A549 (cell line): ENCODE measurements around the gene GLIPR2. TPM values are rescaled to one million over a fixed set of nuclear protein-coding genes. Genes with fewer than 3 reads are reported as not detected.

Experiments
- ATAC-seq, 2 experiments: fragments of 200-7000 bp in 1 of 2; fragments of >200 bp in 1 of 2; cut with Nextera tagmentation in 1 of 2; cut with Tn5 transposase in 1 of 2; 3 replicates each; pipeline versions ENCODE4 v1.8.0 to v1.9.1; 2018 to 2020; ENCODE audit warnings: mild to moderate bottlenecking in 1 of 2, moderate library complexity in 1 of 2
- CTCF ChIA-PET: fragments of 300-600 bp; sonication (Branson Sonifier 250); formaldehyde crosslinking; extraction: SDS; loops from one replicate; lab custom pipeline; 2021; ENCODE audit warnings: antibody characterized with exemption, inconsistent platforms; lab: Yijun Ruan, JAX
- POLR2A ChIA-PET: fragments of 350-600 bp; formaldehyde crosslinking; extraction: SDS; loops from one replicate; lab custom pipeline; 2021; ENCODE audit warnings: antibody characterized with exemption, inconsistent platforms; lab: Yijun Ruan, JAX
- DNase-seq, 2 experiments: peaks; one replicate each; pipeline versions ENCODE4 v3.0.0 to v3.0.0-alpha.2; 2011 to 2016; ENCODE audit warnings: low read depth in 1 of 2, low spot score in 1 of 2
- FAIRE-seq: peaks from 2 replicates; lab custom pipeline; 2011; peaks lifted over from hg19 to GRCh38; lab: Jason Lieb, UNC
- H3K27ac ChIP-seq, 2 experiments: fragments of >200 bp; sonication (Bioruptor Twin); formaldehyde crosslinking; 3 replicates each; pipeline ENCODE4 v1.5.1; 2016 to 2017
- H3K4me1 ChIP-seq: fragments of >200 bp; sonication (Bioruptor Twin); formaldehyde crosslinking; 3 replicates; pipeline ENCODE4 v1.6.1; 2016
- H3K4me2 ChIP-seq: fragments of >200 bp; sonication (Bioruptor Twin); formaldehyde crosslinking; 3 replicates; pipeline ENCODE4 v1.6.1; 2016
- H3K4me3 ChIP-seq: fragments of >200 bp; sonication (Bioruptor Twin); formaldehyde crosslinking; 3 replicates; pipeline ENCODE4 v1.5.1; 2016
- H3K9me3 ChIP-seq: fragments of >200 bp; sonication (Bioruptor Twin); formaldehyde crosslinking; 3 replicates; pipeline ENCODE4 v1.6.1; 2016
- CBX2 ChIP-seq: fragments of 200-600 bp; sonication (generic); IDR thresholded peaks from 2 replicates; pipeline ENCODE4 v1.6.1; 2016; ENCODE audit warnings: low read depth, mild to moderate bottlenecking, borderline replicate concordance
- CBX8 ChIP-seq: fragments of 200-600 bp; sonication (generic); IDR thresholded peaks from 2 replicates; pipeline ENCODE4 v1.6.1; 2016
- CEBPB ChIP-seq, 2 experiments: fragments of >200 bp in 1 of 2; sonication (Bioruptor Twin) in 1 of 2; formaldehyde crosslinking in 1 of 2; IDR thresholded peaks; 2 replicates each; pipeline ENCODE4 v1.6.1; 2012 to 2016
- CHD4 ChIP-seq: fragments of 200-600 bp; sonication (generic); IDR thresholded peaks from 2 replicates; pipeline ENCODE4 v1.6.1; 2016; ENCODE audit warnings: antibody characterized with exemption, mild to moderate bottlenecking, borderline replicate concordance
- EHF ChIP-seq: fragments of 250-450 bp; sonication (Bioruptor Pico); IDR thresholded peaks from 2 replicates; pipeline ENCODE4 v1.5.0; 2020; ENCODE audit warnings: mild to moderate bottlenecking
- EP300 ChIP-seq, 2 experiments: fragments of >200 bp; sonication (Bioruptor Twin); formaldehyde crosslinking; IDR thresholded peaks; 2 replicates in 1 of 2; 3 replicates in 1 of 2; pipeline ENCODE4 v1.6.1; 2016 to 2017
- FOSB ChIP-seq: fragments of 250-450 bp; sonication (Bioruptor Pico); IDR thresholded peaks from 2 replicates; pipeline ENCODE4 v1.5.0; 2020; ENCODE audit warnings: mild to moderate bottlenecking, moderate library complexity
- FOSL2 ChIP-seq, 2 experiments: fragments of 450-650 bp in 1 of 2; fragments of >200 bp in 1 of 2; sonication (Bioruptor Twin) in 1 of 2; formaldehyde crosslinking; IDR thresholded peaks; 2 replicates each; pipeline versions ENCODE4 v1.5.0 to v1.6.1; 2016 to 2020; ENCODE audit warnings: mild to moderate bottlenecking in 1 of 2, moderate library complexity in 1 of 2
- GATA3 ChIP-seq: IDR thresholded peaks from 2 replicates; pipeline ENCODE4 v1.6.1; 2012; ENCODE audit warnings: borderline replicate concordance
- HDAC2 ChIP-seq: fragments of 200-600 bp; sonication (generic); IDR thresholded peaks from 2 replicates; pipeline ENCODE4 v1.6.1; 2016
- HEYL ChIP-seq: fragments of 250-450 bp; sonication (Bioruptor Pico); IDR thresholded peaks from 2 replicates; pipeline ENCODE4 v1.8.0; 2021; ENCODE audit warnings: mild to moderate bottlenecking, moderate library complexity
- HOXA7 ChIP-seq: fragments of 250-450 bp; sonication (Bioruptor Pico); IDR thresholded peaks from 2 replicates; pipeline ENCODE4 v1.5.0; 2020; ENCODE audit warnings: mild to moderate bottlenecking, moderate library complexity
- JUNB ChIP-seq: fragments of >200 bp; sonication (Bioruptor Twin); formaldehyde crosslinking; IDR thresholded peaks from 2 replicates; pipeline ENCODE4 v1.6.1; 2016
- MAFK ChIP-seq: fragments of 450-650 bp; IDR thresholded peaks from 2 replicates; pipeline ENCODE4 v1.6.1; 2014; ENCODE audit not compliant: partially characterized antibody
- MAZ ChIP-seq: fragments of 150-350 bp; IDR thresholded peaks from 2 replicates; pipeline ENCODE4 v1.6.1; 2014; ENCODE audit warnings: antibody characterized with exemption, low read depth, low read length, borderline replicate concordance
- NPAS2 ChIP-seq: fragments of 250-450 bp; sonication (Bioruptor Pico); IDR thresholded peaks from 2 replicates; pipeline ENCODE4 v1.8.0; 2022; ENCODE audit warnings: mild to moderate bottlenecking, moderate library complexity, borderline replicate concordance
- RAD21 ChIP-seq, 2 experiments: fragments of >200 bp in 1 of 2; sonication (Bioruptor Twin) in 1 of 2; formaldehyde crosslinking in 1 of 2; IDR thresholded peaks in 1 of 2; conservative IDR thresholded peaks in 1 of 2; 2 replicates in 1 of 2; 3 replicates in 1 of 2; pipeline ENCODE4 v1.6.1; 2012 to 2018; ENCODE audit warnings: inconsistent platforms in 1 of 2
- SREBF2 ChIP-seq: fragments of 450-650 bp; IDR thresholded peaks from 2 replicates; pipeline ENCODE4 v1.6.1; 2014; ENCODE audit warnings: mild to moderate bottlenecking, moderate library complexity
- WGBS: methylation state at CpG from one replicate; pipeline ENCODE4 v1.1.6; 2017; ENCODE audit errors: missing lambda C conversion rate; 5-methylcytosine and 5-hydroxymethylcytosine counted together
- polyA plus RNA-seq, 4 experiments: library from polyadenylated mRNA; depleted of rRNA in 3 of 4; stranded (reverse); fragments of >200 nt; fragmentation: RNase III in 1 of 4; extraction: RNeasy Plus Mini Kit Qiagen cat#74134 plus additional on column Dnase treatment in 1 of 4; gene quantifications; 2 replicates in 3 of 4; 3 replicates in 1 of 4; pipeline ENCODE4 v1.2.3, GENCODE V29; 2011 to 2017
- TF ChIP-seq, protein P1 (sequence below): fragments of 450-650 bp; IDR thresholded peaks from 2 replicates; pipeline ENCODE4 v1.6.1; 2014; ENCODE audit warnings: antibody characterized with exemption
- TF ChIP-seq, protein P2 (sequence below): fragments of 150-350 bp; IDR thresholded peaks from 2 replicates; pipeline ENCODE4 v1.6.1; 2014; ENCODE audit warnings: low read depth, mild to moderate bottlenecking, low read length
- TF ChIP-seq, protein P3 (sequence below): fragments of >200 bp; sonication (Bioruptor Twin); formaldehyde crosslinking; IDR thresholded peaks from 3 replicates; pipeline ENCODE4 v1.5.1; 2016
- TF ChIP-seq, protein P4 (sequence below): IDR thresholded peaks from 2 replicates; pipeline ENCODE4 v1.6.1; 2012

Gene GLIPR2
- polyA plus RNA-seq, 2 of the 4 experiments (the other 2 are of a cell fraction): 9.0 to 16.0 TPM

DNA sequence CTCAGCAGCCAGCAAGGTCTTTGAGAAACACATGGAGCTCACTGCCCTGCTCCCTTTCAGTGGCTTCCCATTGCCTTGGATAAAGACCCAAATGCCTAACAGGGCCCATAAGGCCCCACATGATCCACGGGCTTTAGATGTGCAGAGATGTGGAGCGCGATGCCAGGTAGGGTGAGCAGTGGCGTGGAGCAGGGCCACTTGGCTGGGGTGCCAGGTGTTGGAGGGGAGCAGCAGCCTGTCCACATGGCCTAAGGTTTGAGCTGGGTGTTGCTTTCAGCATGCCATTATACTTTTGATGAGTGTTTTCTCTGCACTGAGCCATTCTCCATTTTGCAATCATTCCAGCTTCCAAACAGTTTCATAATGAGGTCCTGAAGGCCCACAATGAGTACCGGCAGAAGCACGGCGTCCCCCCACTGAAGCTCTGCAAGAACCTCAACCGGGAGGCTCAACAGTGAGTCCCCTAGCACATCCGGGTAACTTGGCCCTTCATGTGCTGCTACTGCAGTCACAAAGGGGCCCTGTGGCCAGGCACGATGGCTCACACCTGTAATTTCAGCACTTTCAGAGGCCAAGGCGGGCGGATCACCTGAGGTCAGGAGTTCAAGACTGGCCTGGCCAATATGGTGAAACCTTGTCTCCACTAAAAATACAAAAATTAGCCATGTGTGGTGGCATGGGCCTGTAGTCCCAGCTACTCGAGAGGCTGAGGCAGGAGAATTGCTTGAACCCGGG lies 11.1 kb downstream of the GLIPR2 start:
- ATAC-seq (no peak), FAIRE-seq (no peak), DNase-seq (no peak)
- POLR2A ChIA-PET: interaction anchor here (1.7 kb wide), 1 partner anchor 11 kb away, joined by 10 read pairs; the partner anchor contains the start of gene GLIPR2
- TF ChIP-seq CEBPB (IDR thresholded peaks at IDR 0.05): no peak
- TF ChIP-seq, protein P1, sequence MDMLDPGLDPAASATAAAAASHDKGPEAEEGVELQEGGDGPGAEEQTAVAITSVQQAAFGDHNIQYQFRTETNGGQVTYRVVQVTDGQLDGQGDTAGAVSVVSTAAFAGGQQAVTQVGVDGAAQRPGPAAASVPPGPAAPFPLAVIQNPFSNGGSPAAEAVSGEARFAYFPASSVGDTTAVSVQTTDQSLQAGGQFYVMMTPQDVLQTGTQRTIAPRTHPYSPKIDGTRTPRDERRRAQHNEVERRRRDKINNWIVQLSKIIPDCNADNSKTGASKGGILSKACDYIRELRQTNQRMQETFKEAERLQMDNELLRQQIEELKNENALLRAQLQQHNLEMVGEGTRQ: no peak
- no peak for TF ChIP-seq EHF (CRISPR knock-in tag)
- TF ChIP-seq, protein P2, sequence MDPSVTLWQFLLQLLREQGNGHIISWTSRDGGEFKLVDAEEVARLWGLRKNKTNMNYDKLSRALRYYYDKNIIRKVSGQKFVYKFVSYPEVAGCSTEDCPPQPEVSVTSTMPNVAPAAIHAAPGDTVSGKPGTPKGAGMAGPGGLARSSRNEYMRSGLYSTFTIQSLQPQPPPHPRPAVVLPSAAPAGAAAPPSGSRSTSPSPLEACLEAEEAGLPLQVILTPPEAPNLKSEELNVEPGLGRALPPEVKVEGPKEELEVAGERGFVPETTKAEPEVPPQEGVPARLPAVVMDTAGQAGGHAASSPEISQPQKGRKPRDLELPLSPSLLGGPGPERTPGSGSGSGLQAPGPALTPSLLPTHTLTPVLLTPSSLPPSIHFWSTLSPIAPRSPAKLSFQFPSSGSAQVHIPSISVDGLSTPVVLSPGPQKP: no peak
- TF ChIP-seq CBX8: no peak
- no peak for TF ChIP-seq CHD4
- TF ChIP-seq SREBF2: no peak
- TF ChIP-seq NPAS2: no peak
- no peak for TF ChIP-seq RAD21 (conservative IDR thresholded peaks at IDR 0.05 in 1 of 2, IDR thresholded peaks at IDR 0.05 in 1 of 2)
- no peak for TF ChIP-seq GATA3
- no peak for TF ChIP-seq HEYL
- TF ChIP-seq HOXA7: no peak
- no peak for TF ChIP-seq MAFK
- no peak for TF ChIP-seq HDAC2
- TF ChIP-seq CBX2: no peak
- TF ChIP-seq EP300 (IDR thresholded peaks at IDR 0.05): no peak
- H3K9me3 ChIP-seq: peaks cover 12% of the 10 kb centered on the region; the same call in 2 of the 3 replicates
- 84% methylated on average over 14 of the region's 14 CpGs for WGBS
- H3K4me2 ChIP-seq: no peak overlapping the region
- H3K4me1 ChIP-seq: peaks cover 26% of the 10 kb centered on the region
- H3K4me3 ChIP-seq: no peak overlapping the region
- CTCF ChIA-PET: interaction anchor here (0.6 to 3.7 kb wide), 5 partner anchors 9 to 45 kb away, joined by 3 to 36 read pairs (median 12); no protein-coding TSS in a partner anchor
- H3K27ac ChIP-seq: peak overlapping the region in 1 of 2 experiments; percentile 82; a peak in 3 of 6 replicates

DNA sequence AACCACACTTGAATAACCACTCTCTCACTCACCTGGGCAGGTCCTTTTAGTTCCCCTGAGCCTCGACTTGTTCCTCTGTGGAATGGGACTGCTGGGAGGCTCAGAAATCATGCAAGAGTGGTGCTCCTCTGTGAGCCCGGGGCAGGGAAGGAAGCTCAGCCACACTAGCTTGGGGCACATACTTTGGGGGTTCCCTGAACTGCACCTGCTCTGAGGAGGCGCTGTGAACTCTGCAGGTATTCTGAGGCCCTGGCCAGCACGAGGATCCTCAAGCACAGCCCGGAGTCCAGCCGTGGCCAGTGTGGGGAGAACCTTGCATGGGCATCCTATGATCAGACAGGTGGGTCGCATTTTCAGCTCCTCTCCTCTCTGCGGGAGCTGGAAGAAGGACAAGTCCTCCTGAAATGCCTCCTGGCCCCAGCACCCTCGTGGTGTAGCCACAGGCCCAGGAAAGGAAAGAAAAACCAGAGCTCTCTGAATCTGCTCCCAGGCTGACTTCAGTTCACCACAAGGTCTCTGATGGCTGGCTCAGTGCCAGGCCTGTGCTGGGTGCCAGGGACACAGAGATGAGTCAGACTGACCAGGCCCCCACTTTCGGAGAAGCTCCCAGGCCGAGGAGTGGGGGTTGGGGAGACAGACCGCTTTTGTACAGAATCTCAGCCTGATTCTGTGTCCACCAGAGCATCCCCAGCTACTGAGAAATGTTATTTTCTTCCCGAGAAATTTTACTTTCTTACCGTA lies 11.9 kb downstream of the GLIPR2 start:
- Histone ChIP-seq H3K4me1 (peaks cover 26% of the 10 kb centered on the region), H3K4me3 (no peak overlapping the region), H3K9me3 (peaks cover 12% of the 10 kb centered on the region; the same call in 2 of the 3 replicates), H3K4me2 (peak overlapping the region; percentile 75), H3K27ac (peak overlapping the region; percentile 65 to 82)
- DNase-seq (peak; percentile 85 to 91), ATAC-seq (peak; percentile 81), FAIRE-seq (no peak)
- 36% methylated on average over 14 of the region's 14 CpGs for WGBS
- ChIA-PET POLR2A (interaction anchor here (0.9 to 1.9 kb wide), 5 partner anchors 12 to 334 kb away, joined by 3 to 19 read pairs (median 10); partner anchors contain the start of genes CLTA, GLIPR2 and HINT2), CTCF (interaction anchor here (0.6 to 3.7 kb wide), 15 partner anchors 8 to 140 kb away, joined by 3 to 36 read pairs (median 4); partner anchors contain the start of genes CCIN and GLIPR2)
- TF ChIP-seq MAZ (0 out of 2 replicates have a peak, but pooled peaks have one; percentile 37), GATA3 (peak; percentile 32; the same call in 1 of the 2 replicates), JUNB (peak; percentile 60), FOSB (CRISPR knock-in tag) (no peak), FOSL2 (IDR thresholded peaks at IDR 0.05) (peak; percentile 47; the same call in 1 of the 2 replicates), FOSL2 (CRISPR knock-in tag; IDR thresholded peaks at IDR 0.05) (peak; percentile 77)
- TF ChIP-seq, protein P3, sequence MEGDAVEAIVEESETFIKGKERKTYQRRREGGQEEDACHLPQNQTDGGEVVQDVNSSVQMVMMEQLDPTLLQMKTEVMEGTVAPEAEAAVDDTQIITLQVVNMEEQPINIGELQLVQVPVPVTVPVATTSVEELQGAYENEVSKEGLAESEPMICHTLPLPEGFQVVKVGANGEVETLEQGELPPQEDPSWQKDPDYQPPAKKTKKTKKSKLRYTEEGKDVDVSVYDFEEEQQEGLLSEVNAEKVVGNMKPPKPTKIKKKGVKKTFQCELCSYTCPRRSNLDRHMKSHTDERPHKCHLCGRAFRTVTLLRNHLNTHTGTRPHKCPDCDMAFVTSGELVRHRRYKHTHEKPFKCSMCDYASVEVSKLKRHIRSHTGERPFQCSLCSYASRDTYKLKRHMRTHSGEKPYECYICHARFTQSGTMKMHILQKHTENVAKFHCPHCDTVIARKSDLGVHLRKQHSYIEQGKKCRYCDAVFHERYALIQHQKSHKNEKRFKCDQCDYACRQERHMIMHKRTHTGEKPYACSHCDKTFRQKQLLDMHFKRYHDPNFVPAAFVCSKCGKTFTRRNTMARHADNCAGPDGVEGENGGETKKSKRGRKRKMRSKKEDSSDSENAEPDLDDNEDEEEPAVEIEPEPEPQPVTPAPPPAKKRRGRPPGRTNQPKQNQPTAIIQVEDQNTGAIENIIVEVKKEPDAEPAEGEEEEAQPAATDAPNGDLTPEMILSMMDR: no peak
- TF ChIP-seq, protein P4, sequence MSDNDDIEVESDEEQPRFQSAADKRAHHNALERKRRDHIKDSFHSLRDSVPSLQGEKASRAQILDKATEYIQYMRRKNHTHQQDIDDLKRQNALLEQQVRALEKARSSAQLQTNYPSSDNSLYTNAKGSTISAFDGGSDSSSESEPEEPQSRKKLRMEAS: peak; percentile 45
